ENCODE data around the gene C19orf85.

C19orf85 gene

DNA sequence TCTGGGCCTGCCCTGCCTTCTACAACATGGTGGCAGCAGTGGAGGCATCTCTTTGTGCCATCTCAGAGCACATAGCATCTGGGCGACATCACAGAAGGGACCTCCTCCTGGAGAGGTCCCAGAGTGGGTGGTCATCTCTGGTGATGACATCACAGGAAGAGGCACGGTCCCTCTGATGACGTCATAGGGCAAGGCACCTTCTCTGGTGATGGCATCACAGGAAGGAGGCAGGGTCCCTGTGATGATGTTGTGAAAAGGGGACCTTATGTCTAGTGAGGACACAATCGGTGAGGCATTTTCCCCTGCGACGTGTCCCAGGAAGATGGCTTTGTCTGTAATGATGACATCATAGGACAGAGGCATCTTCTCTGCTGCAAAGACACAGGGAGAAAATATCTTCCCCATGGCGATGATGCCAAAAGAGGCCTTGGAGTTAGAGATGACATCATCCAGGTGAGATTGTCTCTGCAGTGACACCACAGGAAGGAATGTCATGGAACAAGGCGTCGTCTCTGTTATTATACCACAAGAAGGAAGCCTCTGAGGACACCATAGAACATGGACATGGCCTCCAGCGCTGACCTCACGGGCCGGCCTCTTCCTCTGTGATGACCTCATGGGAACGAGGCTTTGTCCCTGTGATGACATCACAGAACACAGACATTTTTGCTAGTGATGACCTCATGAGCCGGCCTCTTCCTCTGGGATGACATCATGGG, 32.2 kb downstream of the C19orf85 start:
- TF ChIP-seq, protein P1, sequence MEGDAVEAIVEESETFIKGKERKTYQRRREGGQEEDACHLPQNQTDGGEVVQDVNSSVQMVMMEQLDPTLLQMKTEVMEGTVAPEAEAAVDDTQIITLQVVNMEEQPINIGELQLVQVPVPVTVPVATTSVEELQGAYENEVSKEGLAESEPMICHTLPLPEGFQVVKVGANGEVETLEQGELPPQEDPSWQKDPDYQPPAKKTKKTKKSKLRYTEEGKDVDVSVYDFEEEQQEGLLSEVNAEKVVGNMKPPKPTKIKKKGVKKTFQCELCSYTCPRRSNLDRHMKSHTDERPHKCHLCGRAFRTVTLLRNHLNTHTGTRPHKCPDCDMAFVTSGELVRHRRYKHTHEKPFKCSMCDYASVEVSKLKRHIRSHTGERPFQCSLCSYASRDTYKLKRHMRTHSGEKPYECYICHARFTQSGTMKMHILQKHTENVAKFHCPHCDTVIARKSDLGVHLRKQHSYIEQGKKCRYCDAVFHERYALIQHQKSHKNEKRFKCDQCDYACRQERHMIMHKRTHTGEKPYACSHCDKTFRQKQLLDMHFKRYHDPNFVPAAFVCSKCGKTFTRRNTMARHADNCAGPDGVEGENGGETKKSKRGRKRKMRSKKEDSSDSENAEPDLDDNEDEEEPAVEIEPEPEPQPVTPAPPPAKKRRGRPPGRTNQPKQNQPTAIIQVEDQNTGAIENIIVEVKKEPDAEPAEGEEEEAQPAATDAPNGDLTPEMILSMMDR (IDR thresholded peaks at IDR 0.05): no peak
- no peaks in the 10 kb centered on the region for H3K36me3 ChIP-seq (ENCODE audit: control insufficient read depth, insufficient read depth, low read length)
- peaks cover 8% of the 10 kb centered on the region for H3K27me3 ChIP-seq (ENCODE audit: control insufficient read depth, insufficient read depth, low read length)
- no peak overlapping the region for H3K9ac ChIP-seq
- H3K9me3 ChIP-seq (ENCODE audit: control insufficient read depth, low read length): no peaks in the 10 kb centered on the region
- H3K79me2 ChIP-seq: no peaks in the 10 kb centered on the region
- no peaks in the 10 kb centered on the region for H3K4me1 ChIP-seq
- no peak overlapping the region for H3K4me3 ChIP-seq (ENCODE audit: low read depth, low read length)
- H3K27ac ChIP-seq: no peak overlapping the region
- H3K4me2 ChIP-seq (ENCODE audit: low read length): no peak overlapping the region
- no peak overlapping the region for H2AFZ ChIP-seq

DNA sequence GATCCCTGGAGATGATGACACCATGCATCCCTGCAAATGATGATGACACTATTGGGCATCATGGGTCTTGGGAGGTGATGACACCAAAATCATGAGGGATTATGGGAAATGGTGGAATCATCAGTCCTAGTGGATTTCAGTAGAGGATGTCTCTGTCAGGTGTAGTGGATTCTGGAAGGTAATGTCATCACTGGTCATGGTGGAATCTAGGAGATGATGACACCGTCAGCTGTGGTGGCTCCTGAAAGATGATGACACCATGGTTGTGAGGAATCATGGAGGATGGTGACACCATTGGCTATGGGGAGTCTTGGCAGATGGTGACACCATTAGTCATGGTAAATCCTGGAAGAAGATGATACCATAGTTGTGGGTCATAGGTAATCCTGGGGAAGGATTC, 33.4 kb downstream of the C19orf85 start:
- no peak overlapping the region for H3K27ac ChIP-seq
- no peak overlapping the region for H3K4me2 ChIP-seq (ENCODE audit: low read length)
- no peaks in the 10 kb centered on the region for H3K9me3 ChIP-seq (ENCODE audit: control insufficient read depth, low read length)
- no peak overlapping the region for H3K9ac ChIP-seq
- H3K79me2 ChIP-seq: no peaks in the 10 kb centered on the region
- H3K4me1 ChIP-seq: no peaks in the 10 kb centered on the region
- TF ChIP-seq, protein P1 (IDR thresholded peaks at IDR 0.05): no peak
- no peak overlapping the region for H2AFZ ChIP-seq
- peaks cover 8% of the 10 kb centered on the region for H3K27me3 ChIP-seq (ENCODE audit: control insufficient read depth, insufficient read depth, low read length)
- no peaks in the 10 kb centered on the region for H3K36me3 ChIP-seq (ENCODE audit: control insufficient read depth, insufficient read depth, low read length)
- no peak overlapping the region for H3K4me3 ChIP-seq (ENCODE audit: low read depth, low read length)

GRCh38 chr19:55426042-55426441, 38.5 kb downstream of the C19orf85 start:
- TF ChIP-seq, protein P1 (IDR thresholded peaks at IDR 0.05): no peak
- Histone ChIP-seq H3K9ac (no peak overlapping the region), H3K79me2 (no peaks in the 10 kb centered on the region), H2AFZ (no peak overlapping the region), H3K4me3 (ENCODE audit: low read depth, low read length) (no peak overlapping the region), H3K27me3 (ENCODE audit: control insufficient read depth, insufficient read depth, low read length) (no peaks in the 10 kb centered on the region), H3K9me3 (ENCODE audit: control insufficient read depth, low read length) (no peaks in the 10 kb centered on the region), H3K4me1 (no peaks in the 10 kb centered on the region), H3K27ac (no peak overlapping the region), H3K4me2 (ENCODE audit: low read length) (no peak overlapping the region), H3K36me3 (ENCODE audit: control insufficient read depth, insufficient read depth, low read length) (no peaks in the 10 kb centered on the region)

GRCh38 chr19:55424518-55424917, 40.0 kb downstream of the C19orf85 start:
- TF ChIP-seq, protein P1 (IDR thresholded peaks at IDR 0.05): no peak
- Histone ChIP-seq H3K79me2 (no peaks in the 10 kb centered on the region), H2AFZ (no peak overlapping the region), H3K9me3 (ENCODE audit: control insufficient read depth, low read length) (no peaks in the 10 kb centered on the region), H3K4me3 (ENCODE audit: low read depth, low read length) (no peak overlapping the region), H3K9ac (no peak overlapping the region), H3K36me3 (ENCODE audit: control insufficient read depth, insufficient read depth, low read length) (no peaks in the 10 kb centered on the region), H3K27ac (no peak overlapping the region), H3K4me2 (ENCODE audit: low read length) (no peak overlapping the region), H3K27me3 (ENCODE audit: control insufficient read depth, insufficient read depth, low read length) (no peaks in the 10 kb centered on the region), H3K4me1 (no peaks in the 10 kb centered on the region)
